ENCODE results near the gene SLPI. TPM values are rescaled to one million over a fixed set of nuclear protein-coding genes. Genes with fewer than 3 reads are reported as not detected.

Gene SLPI
- total and polyA plus RNA-seq, 8 donors, result 9.7 to 420 (median 138) TPM

GRCh38 chr20:45294003-45294368, 39.6 kb upstream of the SLPI start:
- no peak overlapping the region for H3K27ac ChIP-seq
- peak overlapping the region; percentile 51 to 61 (median 60) for H3K4me3 ChIP-seq
- peak in 1 of 7 experiments; percentile 32 for TF ChIP-seq CTCF (IDR thresholded peaks at IDR 0.05)
- TF ChIP-seq EP300 (IDR thresholded peaks at IDR 0.05), result no peak
- no peaks in the 10 kb centered on the region for H3K9me3 ChIP-seq
- H3K27me3 ChIP-seq, result peaks cover 0 to 60% (median 10%) of the 10 kb centered on the region in 3 donors
- H3K4me1 ChIP-seq, result peaks cover 4 to 24% (median 16%) of the 10 kb centered on the region in 4 donors
- H3K36me3 ChIP-seq, result no peaks in the 10 kb centered on the region
- intact Hi-C loops (cut with DNase I; ENCODE audit: low total_unique reads), result loop anchor here (10.0 kb wide), 1 partner anchor 279 kb away; no protein-coding TSS in a partner anchor
- 46 to 65% (median 54%) methylated on average over 5 of the region's 5 CpGs for WGBS, 5 donors
- no peak for DNase-seq

GRCh38 chr20:45293041-45294002, 39.0 kb upstream of the SLPI start:
- intact Hi-C loops (cut with DNase I; ENCODE audit: low total_unique reads), result loop anchor here (10.0 kb wide), 1 partner anchor 279 kb away; no protein-coding TSS in a partner anchor
- H3K4me3 ChIP-seq, result peak overlapping the region; percentile 51 to 61 (median 60)
- peaks cover 0 to 59% (median 10%) of the 10 kb centered on the region in 3 donors for H3K27me3 ChIP-seq
- H3K36me3 ChIP-seq, result no peaks in the 10 kb centered on the region
- peaks cover 4 to 24% (median 16%) of the 10 kb centered on the region in 4 donors for H3K4me1 ChIP-seq
- no peak for TF ChIP-seq EP300 (IDR thresholded peaks at IDR 0.05)
- TF ChIP-seq CTCF (IDR thresholded peaks at IDR 0.05), result peak in 5 of 7 experiments; percentile 67 to 98 (median 92)
- peak in 1 of 3 donors; percentile 8 for TF ChIP-seq POLR2AphosphoS5 (IDR thresholded peaks at IDR 0.05)
- H3K9me3 ChIP-seq, result no peaks in the 10 kb centered on the region
- 2 to 5% (median 3%) methylated on average over 57 to 79 of the region's 79 CpGs for WGBS, 5 donors
- H3K27ac ChIP-seq, result peak overlapping the region in 3 of 5 donors; percentile 48 to 64 (median 53)
- peak; percentile 86 to 91 for DNase-seq

GRCh38 chr20:45292343-45292742, 38.0 kb upstream of the SLPI start:
- 56 to 88% (median 68%) methylated on average over 2 of the region's 2 CpGs for WGBS, 5 donors
- H3K36me3 ChIP-seq, result no peaks in the 10 kb centered on the region
- H3K4me3 ChIP-seq, result no peak overlapping the region
- H3K9me3 ChIP-seq, result no peaks in the 10 kb centered on the region
- intact Hi-C loops (cut with DNase I; ENCODE audit: low total_unique reads), result loop anchor here (10.0 kb wide), 1 partner anchor 278 kb away; no protein-coding TSS in a partner anchor
- peaks cover 0 to 49% (median 10%) of the 10 kb centered on the region in 3 donors for H3K27me3 ChIP-seq
- H3K27ac ChIP-seq, result no peak overlapping the region
- no peak for DNase-seq
- TF ChIP-seq CTCF (IDR thresholded peaks at IDR 0.05), result no peak
- no peak for TF ChIP-seq EP300 (IDR thresholded peaks at IDR 0.05)
- no peak for TF ChIP-seq POLR2A (IDR thresholded peaks at IDR 0.05)
- TF ChIP-seq POLR2AphosphoS5 (IDR thresholded peaks at IDR 0.05), result no peak
- H3K4me1 ChIP-seq, result peaks cover 4 to 24% (median 16%) of the 10 kb centered on the region in 4 donors

- H3K27ac ChIP-seq, result no peak overlapping the region
- H3K9me3 ChIP-seq, result no peaks in the 10 kb centered on the region
- TF ChIP-seq POLR2A (IDR thresholded peaks at IDR 0.05) (no peak), CTCF (IDR thresholded peaks at IDR 0.05) (no peak), EP300 (IDR thresholded peaks at IDR 0.05) (no peak), POLR2AphosphoS5 (IDR thresholded peaks at IDR 0.05) (no peak)
- H3K27me3 ChIP-seq, result peaks cover 0 to 48% (median 10%) of the 10 kb centered on the region in 3 donors
- no peak overlapping the region for H3K4me3 ChIP-seq
- DNase-seq, result no peak
- no peaks in the 10 kb centered on the region for H3K36me3 ChIP-seq
- intact Hi-C loops (cut with DNase I; ENCODE audit: low total_unique reads), result loop anchor here (10.0 kb wide), 1 partner anchor 277 kb away; no protein-coding TSS in a partner anchor
- peaks cover 4 to 24% (median 16%) of the 10 kb centered on the region in 4 donors for H3K4me1 ChIP-seq
- WGBS, 5 donors, result 74 to 82% (median 75%) methylated on average over 9 of the region's 9 CpGs
These were observed 37.2 kb upstream of the SLPI start for GRCh38 chr20:45291526-45291925.
